Parathyroid adenoma (tissue), 2 donors: ENCODE data around the gene ACO2.

Experiments used
- H2AFZ ChIP-seq: fragments of 300-600 bp; sonication (generic); one replicate; pipeline ENCODE4 v1.7.0; 2017; ENCODE audit warnings: antibody characterized with exemption, mild to moderate bottlenecking
- H3K27ac ChIP-seq: fragments of 300-600 bp; sonication (generic); one replicate; pipeline ENCODE4 v1.7.0; 2017
- H3K27me3 ChIP-seq: fragments of 300-600 bp; sonication (generic); one replicate; pipeline ENCODE4 v1.7.0; 2017; ENCODE audit warnings: low read length; ENCODE audit not compliant: control insufficient read depth, insufficient read depth
- H3K36me3 ChIP-seq: fragments of 300-600 bp; sonication (generic); one replicate; pipeline ENCODE4 v1.7.0; 2017; ENCODE audit warnings: low read length; ENCODE audit not compliant: control insufficient read depth, insufficient read depth
- H3K4me1 ChIP-seq: fragments of 300-600 bp; sonication (generic); one replicate; pipeline ENCODE4 v1.7.0; 2017; ENCODE audit warnings: control low read depth
- H3K4me2 ChIP-seq: fragments of 300-600 bp; sonication (generic); one replicate; pipeline ENCODE4 v1.7.0; 2017; ENCODE audit warnings: low read length
- H3K4me3 ChIP-seq: fragments of 300-600 bp; sonication (generic); one replicate; pipeline ENCODE4 v1.7.0; 2017; ENCODE audit warnings: low read depth, low read length
- H3K79me2 ChIP-seq: fragments of 300-600 bp; sonication (generic); one replicate; pipeline ENCODE4 v1.7.0; 2017; ENCODE audit warnings: control low read depth
- H3K9ac ChIP-seq: fragments of 300-600 bp; sonication (generic); one replicate; pipeline ENCODE4 v1.7.0; 2017; ENCODE audit warnings: mild to moderate bottlenecking
- H3K9me3 ChIP-seq: fragments of 300-600 bp; sonication (generic); one replicate; pipeline ENCODE4 v1.7.0; 2017; ENCODE audit warnings: low read length; ENCODE audit not compliant: control insufficient read depth
- TF ChIP-seq, protein P1 (sequence below): fragments of 300-600 bp; sonication (generic); IDR thresholded peaks from one replicate; pipeline ENCODE4 v1.7.0; 2017; ENCODE audit warnings: antibody characterized with exemption, mild to moderate bottlenecking
- donor health status: primary hyperparathyroidism.

The ACO2 gene

DNA sequence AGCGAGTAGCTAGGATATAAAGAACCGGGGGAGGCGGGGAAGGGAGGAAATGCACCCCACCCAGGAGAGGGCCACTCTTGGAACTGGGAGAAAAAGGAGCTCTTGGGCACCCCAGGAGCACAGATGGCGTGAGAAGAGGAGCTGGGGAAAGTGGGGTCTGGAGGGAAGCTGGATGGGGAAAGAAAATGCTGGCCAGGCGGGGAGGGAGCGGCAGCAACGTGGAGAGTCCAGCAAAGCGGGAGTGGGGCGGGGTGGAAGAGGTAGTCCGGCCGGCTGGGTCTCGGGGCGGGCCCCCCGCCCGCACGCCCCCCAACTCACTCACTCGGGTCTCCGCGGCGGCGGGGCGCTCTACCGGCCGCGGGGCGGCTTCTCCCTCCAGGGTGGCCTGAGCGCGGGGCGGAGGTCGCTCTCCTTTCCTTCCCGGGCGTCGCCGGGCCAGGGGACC, 22.8 kb upstream of the ACO2 start:
- TF ChIP-seq, protein P1, sequence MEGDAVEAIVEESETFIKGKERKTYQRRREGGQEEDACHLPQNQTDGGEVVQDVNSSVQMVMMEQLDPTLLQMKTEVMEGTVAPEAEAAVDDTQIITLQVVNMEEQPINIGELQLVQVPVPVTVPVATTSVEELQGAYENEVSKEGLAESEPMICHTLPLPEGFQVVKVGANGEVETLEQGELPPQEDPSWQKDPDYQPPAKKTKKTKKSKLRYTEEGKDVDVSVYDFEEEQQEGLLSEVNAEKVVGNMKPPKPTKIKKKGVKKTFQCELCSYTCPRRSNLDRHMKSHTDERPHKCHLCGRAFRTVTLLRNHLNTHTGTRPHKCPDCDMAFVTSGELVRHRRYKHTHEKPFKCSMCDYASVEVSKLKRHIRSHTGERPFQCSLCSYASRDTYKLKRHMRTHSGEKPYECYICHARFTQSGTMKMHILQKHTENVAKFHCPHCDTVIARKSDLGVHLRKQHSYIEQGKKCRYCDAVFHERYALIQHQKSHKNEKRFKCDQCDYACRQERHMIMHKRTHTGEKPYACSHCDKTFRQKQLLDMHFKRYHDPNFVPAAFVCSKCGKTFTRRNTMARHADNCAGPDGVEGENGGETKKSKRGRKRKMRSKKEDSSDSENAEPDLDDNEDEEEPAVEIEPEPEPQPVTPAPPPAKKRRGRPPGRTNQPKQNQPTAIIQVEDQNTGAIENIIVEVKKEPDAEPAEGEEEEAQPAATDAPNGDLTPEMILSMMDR = no peak
- Histone ChIP-seq H3K27me3 (no peaks in the 10 kb centered on the region), H3K4me2 (peak overlapping the region; percentile 97), H3K79me2 (peaks cover 14% of the 10 kb centered on the region), H2AFZ (peak overlapping the region; percentile 2), H3K9me3 (no peaks in the 10 kb centered on the region), H3K36me3 (no peaks in the 10 kb centered on the region), H3K4me1 (peaks cover 4% of the 10 kb centered on the region), H3K4me3 (peak overlapping the region; percentile 96), H3K9ac (peak overlapping the region; percentile 9), H3K27ac (peak overlapping the region; percentile 99)

DNA sequence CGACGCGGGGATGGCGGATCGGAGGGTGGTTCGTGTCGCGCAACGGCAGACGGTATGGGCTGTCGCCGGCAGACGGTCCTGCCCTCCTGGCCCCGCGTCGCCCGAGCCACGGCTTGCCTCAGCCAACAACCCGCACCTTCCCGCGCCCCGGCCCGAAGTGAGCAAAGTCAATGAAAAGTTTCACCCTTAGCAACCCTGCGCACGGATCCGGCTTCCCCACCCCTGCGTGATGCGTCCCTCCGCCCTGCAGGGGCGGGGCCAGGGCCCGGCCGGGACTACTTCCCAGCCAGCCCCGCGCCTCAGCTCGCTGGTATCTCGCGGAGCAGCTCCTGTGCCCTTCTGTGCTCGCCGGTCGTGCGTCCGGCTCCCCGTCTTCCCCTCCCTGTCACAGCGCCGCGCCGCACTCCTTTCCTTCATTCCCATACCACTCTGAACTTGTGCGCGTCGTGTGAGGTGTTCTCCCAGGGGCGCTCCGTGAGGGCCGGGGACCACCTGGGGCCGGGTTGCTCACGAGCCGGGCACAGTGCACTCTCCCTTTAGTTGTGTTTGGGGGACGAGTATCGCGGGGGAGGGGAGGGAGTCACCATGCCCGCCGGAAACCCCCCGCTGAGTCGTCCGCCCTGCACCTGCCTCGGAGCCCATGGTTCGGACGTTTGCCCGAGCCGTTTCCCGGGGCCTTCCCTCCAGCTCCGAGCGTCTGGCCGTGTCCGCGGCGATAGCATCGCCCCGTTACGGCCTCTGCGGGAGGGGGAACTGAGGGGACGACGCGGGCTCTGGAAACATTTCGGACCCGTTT, 22.1 kb upstream of the ACO2 start, which contains the start of gene TOB2:
Gene TOB2, minus strand, starts transcription at position 163 of the 796 bp plus-strand sequence. CDS start 9,456 bp downstream, outside the sequence.
- Histone ChIP-seq H2AFZ (peak within 1 kb of the TSS; percentile 78), H3K4me2 (peak within 1 kb of the TSS; percentile 97), H3K27me3 (no peaks in the 10 kb centered on the region), H3K36me3 (no peaks in the 10 kb centered on the region), H3K4me3 (peak within 1 kb of the TSS; percentile 96), H3K27ac (peak within 1 kb of the TSS; percentile 99), H3K4me1 (peaks cover 4% of the 10 kb centered on the region), H3K79me2 (peaks cover 14% of the 10 kb centered on the region), H3K9me3 (no peaks in the 10 kb centered on the region), H3K9ac (peak within 1 kb of the TSS; percentile 91)
- TF ChIP-seq, protein P1 = no peak

GRCh38 chr22:41447435-41448188, 21.3 kb upstream of the ACO2 start:
- peak overlapping the region; percentile 91 for H3K9ac ChIP-seq
- H2AFZ ChIP-seq = peak overlapping the region; percentile 78
- H3K36me3 ChIP-seq = no peaks in the 10 kb centered on the region
- peaks cover 14% of the 10 kb centered on the region for H3K79me2 ChIP-seq
- H3K4me2 ChIP-seq = peak overlapping the region; percentile 97
- peaks cover 4% of the 10 kb centered on the region for H3K4me1 ChIP-seq
- peak overlapping the region; percentile 99 for H3K27ac ChIP-seq
- H3K4me3 ChIP-seq = peak overlapping the region; percentile 96
- no peaks in the 10 kb centered on the region for H3K27me3 ChIP-seq
- TF ChIP-seq, protein P1 = no peak
- H3K9me3 ChIP-seq = no peaks in the 10 kb centered on the region

- peaks cover 4% of the 10 kb centered on the region for H3K4me1 ChIP-seq
- TF ChIP-seq, protein P1 = no peak
- peaks cover 11% of the 10 kb centered on the region for H3K79me2 ChIP-seq
- H3K4me3 ChIP-seq = peak overlapping the region; percentile 96
- peak overlapping the region; percentile 97 for H3K4me2 ChIP-seq
- H3K9me3 ChIP-seq = no peaks in the 10 kb centered on the region
- H2AFZ ChIP-seq = peak overlapping the region; percentile 78
- H3K36me3 ChIP-seq = no peaks in the 10 kb centered on the region
- peak overlapping the region; percentile 91 for H3K9ac ChIP-seq
- peak overlapping the region; percentile 99 for H3K27ac ChIP-seq
- no peaks in the 10 kb centered on the region for H3K27me3 ChIP-seq
These were observed 20.6 kb upstream of the ACO2 start for GRCh38 chr22:41448189-41448808.
